GM21786 (cell line): ENCODE measurements around the gene EHBP1.

ENCODE experiments used
- ATAC-seq: cut with Tn5 transposase; IDR thresholded peaks from one replicate; pipeline ENCODE4 v1.9.1; 2021; ENCODE audit not compliant: unreplicated experiment

EHBP1 gene

GRCh38 chr2:62812921-62813825 lies 107.7 kb downstream of the EHBP1 start:
- no peak for ATAC-seq

- no peak for ATAC-seq
Measured at GRCh38 chr2:62814123-62814522, 108.6 kb downstream of the EHBP1 start.

- ATAC-seq = no peak
Measured at GRCh38 chr2:62817348-62817747, 111.8 kb downstream of the EHBP1 start.

- no peak for ATAC-seq
Measured at GRCh38 chr2:62817995-62818713, 112.6 kb downstream of the EHBP1 start.

GRCh38 chr2:62822549-62822948 lies 117.0 kb downstream of the EHBP1 start:
- ATAC-seq = no peak

- no peak for ATAC-seq
Measured at GRCh38 chr2:62824388-62824787, 118.9 kb downstream of the EHBP1 start.

GRCh38 chr2:62826141-62826540 lies 120.6 kb downstream of the EHBP1 start:
- ATAC-seq = no peak

- ATAC-seq = no peak
Measured at GRCh38 chr2:62826953-62827675, 121.6 kb downstream of the EHBP1 start.

- no peak for ATAC-seq
Measured at GRCh38 chr2:62831729-62832128, 126.2 kb downstream of the EHBP1 start.

- ATAC-seq = no peak
Measured at GRCh38 chr2:62844311-62845090, 139.0 kb downstream of the EHBP1 start.

GRCh38 chr2:62845256-62845655 lies 139.7 kb downstream of the EHBP1 start:
- ATAC-seq = no peak

GRCh38 chr2:62852254-62852653 lies 146.7 kb downstream of the EHBP1 start:
- no peak for ATAC-seq

- ATAC-seq = no peak
Measured at GRCh38 chr2:62854600-62855514, 149.3 kb downstream of the EHBP1 start.

GRCh38 chr2:62856228-62857040 lies 150.9 kb downstream of the EHBP1 start:
- no peak for ATAC-seq

- ATAC-seq = no peak
Measured at GRCh38 chr2:62857139-62857931, 151.8 kb downstream of the EHBP1 start.

GRCh38 chr2:62858231-62858832 lies 152.8 kb downstream of the EHBP1 start:
- ATAC-seq = no peak

- no peak for ATAC-seq
Measured at GRCh38 chr2:62868947-62869346, 163.4 kb downstream of the EHBP1 start.

GRCh38 chr2:62870966-62871365 lies 165.5 kb downstream of the EHBP1 start:
- no peak for ATAC-seq
